Adrenal gland (tissue), 12 donors: ENCODE data around the gene MEOX2. TPM values are rescaled to one million over a fixed set of nuclear protein-coding genes. Genes with fewer than 3 reads are reported as not detected.

ENCODE experiments used
- DNase-seq, 7 donors: peaks; one replicate each; pipeline ENCODE4 v3.0.0-alpha.2; 2019 to 2020
- H3K27ac ChIP-seq, 5 donors: fragments of 200-600 bp; sonication (generic) in 4 of 5; 1 replicate in 3 of 5; 2 replicates in 2 of 5; pipeline versions ENCODE4 v1.5.1 to v1.8.0; 2016 to 2020; ENCODE audit warnings: mild to moderate bottlenecking in 1 of 5
- H3K27me3 ChIP-seq: fragments of 200-600 bp; 2 replicates; pipeline ENCODE4 v1.8.0; 2021
- H3K36me3 ChIP-seq, 2 donors: fragments of 200-600 bp; replicated peaks in 1 of 2; 1 replicate in 1 of 2; 2 replicates in 1 of 2; pipeline versions ENCODE4 v1.5.1 to v1.8.0; 2018 to 2022
- H3K4me1 ChIP-seq, 2 donors: fragments of 200-600 bp; replicated peaks in 1 of 2; 1 replicate in 1 of 2; 2 replicates in 1 of 2; pipeline versions ENCODE4 v1.5.1 to v1.8.0; 2018 to 2021
- H3K4me3 ChIP-seq, 4 donors: fragments of 200-600 bp; sonication (generic) in 3 of 4; one replicate each; pipeline ENCODE4 v1.5.1; 2016 to 2018
- H3K9me3 ChIP-seq, 3 donors: fragments of 200-600 bp; sonication (generic) in 1 of 3; replicated peaks in 1 of 3; 1 replicate in 2 of 3; 2 replicates in 1 of 3; pipeline versions ENCODE4 v1.5.1 to v1.8.0; 2016 to 2021
- POLR2A ChIP-seq, 2 donors: fragments of 450-650 bp; IDR thresholded peaks; one replicate each; pipeline ENCODE4 v1.6.1; 2017; ENCODE audit warnings: antibody characterized with exemption in 2 of 2, mild to moderate bottlenecking in 2 of 2, moderate library complexity in 1 of 2
- WGBS, 4 donors: extraction: QIAGEN DNeasy Blood & Tissue Kit in 2 of 4; methylation state at CpG; one replicate each; pipeline versions ENCODE4 v1.1.5 to v1.1.7; 2013 to 2017; 5-methylcytosine and 5-hydroxymethylcytosine counted together
- intact Hi-C, 2 donors: fragments of 100-400 bp; cut with DNase I; formaldehyde crosslinking; loops; one replicate each; pipeline versions ENCODE4 v1.14.1 to v1.15.0; 2022 to 2023
- polyA plus RNA-seq, 3 donors: library from polyadenylated mRNA; stranded (reverse); fragments of 200-250 nt in 2 of 3; fragments of 350-450 nt in 1 of 3; fragmentation: Illumina TruSeq in 1 of 3; extraction: RNeasy Lipid Tissue Mini Kit (QIAGEN cat#74804) in 1 of 3; gene quantifications; one replicate each; pipeline ENCODE4 v1.2.3, GENCODE V29; 2013 to 2014
- total RNA-seq, 9 donors: library from RNA; depleted of rRNA in 4 of 9; stranded (reverse); fragments of >200 nt in 4 of 9; fragments of 120-200 nt in 1 of 9; fragmentation: NEBNext Ultra II Directional in 1 of 9; extraction: Animal tissue kit (Norgen Biotek cat#: 25700) in 1 of 9; gene quantifications; one replicate each; pipeline versions ENCODE4 v1.1.0 to v1.2.4, GENCODE V29; 2013 to 2023
- TF ChIP-seq, protein P1 (sequence below), 6 experiments: fragments of 450-650 bp in 4 of 6; fragments of 200-600 bp in 2 of 6; sonication (generic) in 1 of 6; IDR thresholded peaks; 1 replicate in 5 of 6; 2 replicates in 1 of 6; pipeline versions ENCODE4 v1.5.1 to v1.8.0; 2016 to 2021; ENCODE audit warnings: antibody characterized with exemption in 6 of 6, mild to moderate bottlenecking in 2 of 6, moderate library complexity in 1 of 6
- donor health status: healthy with polysubstance abuse.
- donor health status: Bipolar disorder and iron deficiency.
- donor health status: DM: yes; HTN: yes; CAD: no.
- donor health status: DM: no; HTN: no; CAD: no.
- donor health status: DM: no; HTN: no; CAD: no.
- donor health status: DM: yes; HTN: yes; CAD: no.

The MEOX2 gene
- total and polyA plus RNA-seq, 12 donors, result 0.14 to 3.0 (median 0.79) TPM; not detected in 2

DNA sequence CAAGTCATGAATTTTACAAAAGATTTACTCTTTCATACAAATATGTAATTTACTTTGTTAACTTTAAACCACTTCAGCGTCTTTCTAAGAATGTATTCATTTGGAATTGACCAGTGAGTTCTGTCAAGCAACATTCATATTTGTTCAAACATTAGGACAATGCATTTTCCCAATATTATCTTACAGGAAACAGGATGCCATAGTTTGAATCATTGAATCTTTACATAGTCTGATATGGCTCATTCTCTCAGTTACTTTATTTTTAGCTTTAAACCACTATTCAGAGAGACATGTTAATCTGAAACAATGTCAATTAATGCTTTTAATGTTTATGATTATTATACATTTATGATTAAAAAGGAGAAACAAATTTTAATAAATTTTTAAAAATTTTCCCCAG lies 21.1 kb upstream of the MEOX2 start:
- no peak for DNase-seq
- no peaks in the 10 kb centered on the region for H3K27me3 ChIP-seq
- TF ChIP-seq, protein P1, sequence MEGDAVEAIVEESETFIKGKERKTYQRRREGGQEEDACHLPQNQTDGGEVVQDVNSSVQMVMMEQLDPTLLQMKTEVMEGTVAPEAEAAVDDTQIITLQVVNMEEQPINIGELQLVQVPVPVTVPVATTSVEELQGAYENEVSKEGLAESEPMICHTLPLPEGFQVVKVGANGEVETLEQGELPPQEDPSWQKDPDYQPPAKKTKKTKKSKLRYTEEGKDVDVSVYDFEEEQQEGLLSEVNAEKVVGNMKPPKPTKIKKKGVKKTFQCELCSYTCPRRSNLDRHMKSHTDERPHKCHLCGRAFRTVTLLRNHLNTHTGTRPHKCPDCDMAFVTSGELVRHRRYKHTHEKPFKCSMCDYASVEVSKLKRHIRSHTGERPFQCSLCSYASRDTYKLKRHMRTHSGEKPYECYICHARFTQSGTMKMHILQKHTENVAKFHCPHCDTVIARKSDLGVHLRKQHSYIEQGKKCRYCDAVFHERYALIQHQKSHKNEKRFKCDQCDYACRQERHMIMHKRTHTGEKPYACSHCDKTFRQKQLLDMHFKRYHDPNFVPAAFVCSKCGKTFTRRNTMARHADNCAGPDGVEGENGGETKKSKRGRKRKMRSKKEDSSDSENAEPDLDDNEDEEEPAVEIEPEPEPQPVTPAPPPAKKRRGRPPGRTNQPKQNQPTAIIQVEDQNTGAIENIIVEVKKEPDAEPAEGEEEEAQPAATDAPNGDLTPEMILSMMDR (IDR thresholded peaks at IDR 0.05), result no peak
- TF ChIP-seq POLR2A (IDR thresholded peaks at IDR 0.05), result no peak
- no peaks in the 10 kb centered on the region for H3K9me3 ChIP-seq
- no peak overlapping the region for H3K27ac ChIP-seq
- intact Hi-C loops, result no loop called here
- no peaks in the 10 kb centered on the region for H3K4me1 ChIP-seq
- H3K36me3 ChIP-seq, result no peaks in the 10 kb centered on the region
- no peak overlapping the region for H3K4me3 ChIP-seq
- WGBS, 4 donors, result 48 to 58% (median 55%) methylated on average over 1 of the region's 1 CpG

DNA sequence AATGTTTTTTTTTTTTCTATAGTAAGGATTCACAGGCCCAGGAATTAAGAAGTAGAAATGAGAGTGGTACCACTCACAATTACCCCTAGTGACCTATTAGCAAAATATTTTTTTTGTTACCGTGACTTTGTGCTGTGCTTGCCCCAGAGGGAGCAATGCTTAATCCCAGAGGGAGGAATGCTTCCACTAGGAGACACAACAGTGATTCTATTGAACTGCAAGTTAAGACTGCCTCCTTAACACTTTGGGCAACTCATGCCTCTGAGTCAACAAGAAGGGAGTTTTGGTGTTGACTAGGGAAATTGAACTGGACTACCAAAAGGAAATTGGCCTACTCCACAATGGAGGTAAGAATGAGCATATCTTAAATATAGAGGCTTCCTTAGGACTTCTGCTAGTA lies 17.2 kb upstream of the MEOX2 start:
- no peak overlapping the region for H3K27ac ChIP-seq
- H3K36me3 ChIP-seq, result no peaks in the 10 kb centered on the region
- no peaks in the 10 kb centered on the region for H3K27me3 ChIP-seq
- intact Hi-C loops, result no loop called here
- no peaks in the 10 kb centered on the region for H3K4me1 ChIP-seq
- 79 to 86% (median 86%) methylated on average over 1 of the region's 1 CpG for WGBS, 4 donors
- TF ChIP-seq, protein P1 (IDR thresholded peaks at IDR 0.05), result no peak
- no peak for TF ChIP-seq POLR2A (IDR thresholded peaks at IDR 0.05)
- H3K9me3 ChIP-seq, result no peaks in the 10 kb centered on the region
- no peak for DNase-seq
- no peak overlapping the region for H3K4me3 ChIP-seq

DNA sequence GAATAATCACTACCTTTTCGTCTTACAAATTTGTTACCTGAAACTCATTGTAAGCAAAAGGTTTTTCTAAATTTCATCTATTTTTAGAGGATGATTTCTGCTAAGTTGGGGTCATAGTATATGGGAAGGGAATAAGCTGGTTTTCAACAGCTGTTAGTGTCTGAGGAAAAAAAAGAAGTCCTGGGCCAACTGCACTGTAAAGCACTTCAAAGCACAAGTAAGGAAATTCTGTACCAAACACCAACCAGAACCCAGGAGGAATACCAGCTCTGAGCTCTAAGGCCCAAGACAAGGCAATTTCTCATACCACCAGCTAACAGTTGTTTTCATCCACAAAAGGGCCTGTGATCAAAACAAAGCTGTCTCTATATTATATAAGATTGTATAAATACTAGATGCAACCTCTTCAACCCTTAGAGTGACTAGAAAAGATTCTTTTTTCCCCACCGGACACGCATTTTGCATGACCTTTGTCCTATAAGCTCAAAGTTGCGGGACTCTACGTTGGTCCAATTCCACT lies 6.1 kb upstream of the MEOX2 start:
- no peaks in the 10 kb centered on the region for H3K9me3 ChIP-seq
- no peaks in the 10 kb centered on the region for H3K4me1 ChIP-seq
- no peak for DNase-seq
- H3K36me3 ChIP-seq, result no peaks in the 10 kb centered on the region
- 86 to 89% (median 88%) methylated on average over 5 of the region's 5 CpGs for WGBS, 4 donors
- no peak overlapping the region for H3K27ac ChIP-seq
- peaks cover 5% of the 10 kb centered on the region for H3K27me3 ChIP-seq
- H3K4me3 ChIP-seq, result no peak overlapping the region
- TF ChIP-seq, protein P1 (IDR thresholded peaks at IDR 0.05), result no peak
- TF ChIP-seq POLR2A (IDR thresholded peaks at IDR 0.05), result no peak
- intact Hi-C loops, result no loop called here

DNA sequence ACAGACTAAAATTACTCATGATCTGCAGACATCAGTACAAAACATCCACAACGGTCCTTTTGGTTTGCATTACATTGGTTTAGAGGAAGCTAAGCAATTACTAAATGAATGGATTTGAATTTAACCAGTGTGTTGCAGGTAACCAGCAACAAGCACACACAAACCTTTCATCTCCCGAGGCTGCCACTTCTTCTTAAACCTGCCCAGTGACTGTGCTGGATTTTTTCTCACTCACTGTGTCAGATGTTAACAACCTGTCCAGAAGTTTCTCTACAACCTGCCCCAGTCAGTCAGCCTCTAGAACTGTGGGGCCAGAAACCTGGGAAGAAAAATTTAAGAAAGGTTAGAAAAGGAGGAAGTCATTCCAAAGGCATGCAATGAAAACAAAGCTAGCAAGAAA lies 2.4 kb upstream of the MEOX2 start:
- H3K4me1 ChIP-seq, result peaks cover 0 to 4% of the 10 kb centered on the region in 2 donors
- no peaks in the 10 kb centered on the region for H3K36me3 ChIP-seq
- intact Hi-C loops, result no loop called here
- WGBS, 4 donors, result 35 to 41% (median 39%) methylated on average over 2 of the region's 2 CpGs
- H3K4me3 ChIP-seq, result no peak overlapping the region
- no peak overlapping the region for H3K27ac ChIP-seq
- TF ChIP-seq POLR2A (IDR thresholded peaks at IDR 0.05), result no peak
- TF ChIP-seq, protein P1 (IDR thresholded peaks at IDR 0.05), result no peak
- H3K9me3 ChIP-seq, result no peaks in the 10 kb centered on the region
- DNase-seq, result no peak
- peaks cover 40% of the 10 kb centered on the region for H3K27me3 ChIP-seq
